Nucleus accumbens (tissue), 56 donors: ENCODE data around the gene CALCR.
"Not testable (repeated sequence)": the region's sequence is repeated elsewhere in the genome, so short reads cannot be mapped to it uniquely, and the experiment has no call there.

Experiments
- DNase-seq, 56 donors: peaks; one replicate each; lab custom pipeline; 2025; lab: John Stamatoyannopoulos, UW

CALCR gene

GRCh38 chr7:93574646-93575554 lies at the start of gene CALCR:
CALCR (minus strand) TSS chr7:93574724; CDS start chr7:93486981, 87,743 bp downstream.
- peak in 4 of 56 donors; percentile 0 to 6 (median 2) for DNase-seq

DNA sequence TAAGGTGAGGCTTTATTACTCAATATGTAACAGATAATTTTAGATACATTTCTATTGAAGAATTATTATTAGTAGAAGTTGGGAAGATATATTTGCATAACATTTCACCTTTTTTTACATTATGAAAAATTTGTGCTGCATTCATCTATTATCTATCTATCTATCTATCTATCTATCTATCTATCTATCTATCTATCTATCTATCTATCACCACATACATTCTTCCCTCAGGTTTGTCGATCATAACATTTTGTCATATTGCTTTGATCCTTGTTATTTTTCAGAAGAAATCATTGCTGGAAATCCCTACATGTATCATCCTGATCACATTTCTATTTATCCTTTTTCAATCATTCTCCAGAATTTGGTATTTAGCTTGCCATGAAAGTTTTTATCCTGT lies 49.3 kb upstream of the CALCR start:
- no peak for DNase-seq

DNA sequence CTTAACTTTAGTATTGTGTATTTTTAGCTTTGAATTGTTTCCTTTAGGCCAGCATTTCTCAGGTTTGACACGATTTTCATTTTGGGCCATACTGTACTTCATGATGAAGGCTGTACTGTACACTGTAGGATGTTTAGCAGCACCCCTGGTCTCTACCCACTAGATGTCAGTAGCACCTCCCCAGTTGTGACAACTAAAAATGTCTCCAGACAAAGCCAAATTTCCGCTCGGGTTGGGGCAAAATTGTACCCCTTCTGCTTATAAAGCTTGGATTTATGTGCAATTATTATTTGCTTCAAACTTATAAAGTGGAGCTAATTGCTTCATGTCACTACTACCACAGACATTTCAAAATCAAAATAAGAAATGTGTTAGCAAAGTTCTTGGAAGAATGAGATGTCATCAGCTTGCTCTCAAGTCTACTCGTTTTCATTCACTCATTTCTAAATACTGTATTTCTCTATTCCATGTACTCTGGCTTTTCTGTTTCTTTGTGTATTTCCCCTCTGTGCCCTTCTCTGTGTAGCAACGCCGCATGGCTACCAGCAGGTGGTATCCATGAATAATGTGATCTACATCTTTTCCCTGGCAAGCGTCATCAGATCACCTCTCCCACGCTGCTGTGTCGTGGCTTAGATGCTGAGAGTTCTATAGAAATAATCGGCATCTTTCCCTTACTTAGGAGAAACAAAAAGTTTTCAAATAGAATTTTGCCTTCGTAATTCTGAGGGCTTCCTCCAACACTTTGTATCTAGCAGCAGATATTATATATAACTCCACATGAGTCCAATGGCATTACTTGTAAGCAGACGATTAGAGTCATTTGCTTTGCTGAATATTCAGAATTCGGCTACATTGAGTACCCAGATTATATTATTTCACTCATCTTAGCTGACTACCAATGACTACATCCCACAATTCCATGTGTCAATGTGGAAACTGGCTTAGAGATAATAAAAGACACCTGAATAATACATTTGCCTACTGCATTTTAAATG lies 47.8 kb upstream of the CALCR start:
- DNase-seq = peak in 5 of 56 donors; percentile 0 to 5 (median 2)

DNA sequence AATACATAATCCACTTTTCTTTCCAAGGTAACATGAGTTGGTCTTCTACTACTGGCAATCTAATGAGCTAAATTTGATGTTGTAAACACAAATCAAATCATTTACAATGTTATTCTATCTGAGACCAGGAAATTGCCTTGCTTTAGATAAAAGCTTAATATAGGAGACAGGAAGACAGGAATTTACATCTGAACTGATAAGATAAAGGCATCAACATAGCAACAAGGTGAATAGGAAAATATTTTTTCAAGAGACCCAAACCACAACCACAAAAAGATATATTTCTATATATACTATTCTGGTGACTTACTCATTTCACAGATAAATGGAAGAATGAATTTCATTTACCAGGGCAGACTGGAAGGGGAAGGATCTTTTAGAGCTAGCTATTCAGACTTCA lies 46.3 kb upstream of the CALCR start:
- no peak for DNase-seq

- DNase-seq = no peak
Measured at GRCh38 chr7:93620057-93620456, 45.5 kb upstream of the CALCR start.

- no peak for DNase-seq
Measured at GRCh38 chr7:93601363-93601762, 26.8 kb upstream of the CALCR start.

GRCh38 chr7:93594250-93594649 lies 19.7 kb upstream of the CALCR start:
- DNase-seq = no peak

DNA sequence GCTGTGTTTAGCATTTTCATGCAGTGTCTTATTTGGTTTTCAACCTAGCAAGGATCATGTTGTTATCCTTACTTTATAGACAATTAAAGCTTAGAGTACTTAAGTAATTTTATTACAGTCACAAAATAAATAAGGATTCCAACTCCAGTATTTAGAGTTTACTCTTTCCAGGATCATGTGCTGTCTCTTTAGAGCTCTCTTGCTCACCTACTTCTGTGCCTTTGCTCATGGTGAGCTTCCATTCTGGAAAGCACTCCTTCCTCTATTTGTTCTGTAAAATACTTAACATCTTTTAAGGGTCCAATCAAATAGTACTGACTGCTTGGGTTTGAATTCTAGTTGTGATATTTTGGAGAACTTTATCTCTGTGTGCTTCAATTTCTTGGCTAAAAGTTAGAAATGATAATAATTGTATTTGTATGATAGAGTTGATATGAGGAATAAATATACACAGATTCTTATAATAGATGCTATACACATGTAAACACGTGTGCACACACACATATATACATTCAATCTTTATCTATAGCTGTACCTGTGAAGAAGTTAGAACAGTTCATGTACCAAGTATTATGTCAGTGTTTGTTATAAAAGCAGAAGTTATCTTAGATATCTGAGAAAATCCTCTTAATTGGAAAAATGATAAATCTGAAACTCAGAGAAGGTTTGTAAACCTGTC lies 18.2 kb upstream of the CALCR start:
- DNase-seq = no peak

GRCh38 chr7:93591224-93592050 lies 16.9 kb upstream of the CALCR start:
- DNase-seq = not testable (repeated sequence)

DNA sequence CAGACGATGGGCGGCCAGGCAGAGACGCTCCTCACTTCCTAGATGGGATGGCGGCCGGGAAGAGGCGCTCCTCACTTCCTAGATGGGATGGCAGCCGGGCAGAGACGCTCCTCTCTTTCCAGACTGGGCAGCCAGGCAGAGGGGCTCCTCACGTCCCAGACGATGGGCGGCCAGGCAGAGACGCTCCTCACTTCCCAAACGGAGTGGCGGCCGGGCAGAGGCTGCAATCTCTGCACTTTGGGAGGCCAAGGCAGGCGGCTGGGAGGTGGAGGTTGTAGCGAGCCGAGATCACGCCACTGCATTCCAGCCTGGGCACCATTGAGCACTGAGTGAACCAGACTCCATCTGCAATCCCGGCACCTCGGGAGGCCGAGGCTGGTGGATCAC lies 11.9 kb upstream of the CALCR start:
- not testable (repeated sequence) for DNase-seq

DNA sequence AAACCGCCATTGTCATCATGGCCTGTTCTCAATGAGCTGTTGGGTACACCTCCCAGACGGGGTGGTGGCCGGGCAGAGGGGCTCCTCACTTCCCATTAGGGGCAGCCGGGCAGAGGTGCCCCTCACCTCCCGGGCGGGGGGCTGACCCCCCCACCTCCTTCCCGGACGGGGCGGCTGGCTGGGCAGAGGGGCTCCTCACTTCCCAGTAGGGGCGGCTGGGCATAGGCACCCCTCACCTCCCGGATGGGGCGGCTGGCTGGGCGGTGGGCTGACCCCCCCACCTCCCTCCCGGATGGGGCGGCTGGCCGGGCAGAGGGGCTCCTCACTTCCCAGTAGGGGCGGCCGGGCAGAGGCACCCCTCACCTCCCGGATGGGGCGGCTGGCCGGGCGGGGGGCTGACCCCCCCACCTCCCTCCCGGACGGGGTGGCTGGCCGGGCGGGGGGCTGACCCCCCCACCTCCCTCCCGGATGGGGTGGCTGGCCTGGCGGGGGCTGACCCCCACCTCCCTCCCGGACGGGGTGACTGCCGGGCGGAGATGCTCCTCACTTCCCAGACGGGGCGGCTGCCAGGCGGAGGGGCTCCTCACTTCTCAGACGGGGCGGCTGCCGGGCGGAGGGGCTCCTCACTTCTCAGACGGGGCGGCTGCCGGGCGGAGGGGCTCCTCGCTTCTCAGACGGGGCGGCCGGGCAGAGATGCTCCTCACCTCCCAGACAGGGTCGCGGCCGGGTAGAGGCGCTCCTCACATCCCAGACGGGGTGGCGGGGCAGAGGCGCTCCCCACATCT lies 11.4 kb upstream of the CALCR start:
- not testable (repeated sequence) for DNase-seq

GRCh38 chr7:93579431-93579830 lies 4.9 kb upstream of the CALCR start:
- no peak for DNase-seq

GRCh38 chr7:93578762-93579161 lies 4.2 kb upstream of the CALCR start:
- DNase-seq = no peak

DNA sequence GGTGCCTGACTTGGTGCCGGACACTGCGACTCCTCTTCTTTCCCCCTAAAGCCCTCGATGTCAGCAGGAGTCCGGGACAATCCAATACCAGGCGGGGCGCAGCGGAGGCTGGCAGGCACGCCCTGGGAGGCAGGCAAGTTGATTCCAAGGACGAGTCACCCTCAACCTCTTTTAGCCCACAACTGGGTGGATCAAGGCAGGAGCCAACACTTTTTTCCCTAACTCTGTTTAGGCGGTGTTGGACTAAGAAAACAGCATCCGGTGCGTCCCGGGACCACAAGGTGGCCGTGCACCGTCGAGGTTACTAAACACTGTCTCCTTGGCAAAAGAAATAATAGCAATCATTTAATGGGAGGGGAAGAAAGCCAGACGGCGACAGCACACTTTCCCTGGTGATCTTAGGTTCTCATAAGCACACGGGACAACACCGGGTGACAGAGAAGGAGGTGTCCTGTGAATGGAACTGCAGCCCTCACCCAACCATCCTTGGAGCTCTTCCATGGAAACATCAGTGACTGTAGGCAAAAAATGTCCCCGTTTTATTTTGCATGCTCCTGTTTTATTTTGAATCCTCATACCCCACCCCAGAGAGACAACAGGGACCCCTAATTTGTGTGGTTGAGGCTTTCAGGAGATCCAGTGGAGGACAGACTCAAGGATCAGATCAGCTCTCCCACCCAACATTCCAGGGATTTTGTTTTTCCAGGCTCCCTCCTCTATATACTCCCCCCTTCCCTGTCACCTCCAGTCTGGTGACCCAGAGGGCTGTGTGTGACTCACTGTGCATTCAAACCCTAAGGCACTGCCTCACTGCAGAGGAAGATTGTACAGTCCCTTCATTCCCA lies 1.3 kb upstream of the CALCR start:
- DNase-seq = no peak

DNA sequence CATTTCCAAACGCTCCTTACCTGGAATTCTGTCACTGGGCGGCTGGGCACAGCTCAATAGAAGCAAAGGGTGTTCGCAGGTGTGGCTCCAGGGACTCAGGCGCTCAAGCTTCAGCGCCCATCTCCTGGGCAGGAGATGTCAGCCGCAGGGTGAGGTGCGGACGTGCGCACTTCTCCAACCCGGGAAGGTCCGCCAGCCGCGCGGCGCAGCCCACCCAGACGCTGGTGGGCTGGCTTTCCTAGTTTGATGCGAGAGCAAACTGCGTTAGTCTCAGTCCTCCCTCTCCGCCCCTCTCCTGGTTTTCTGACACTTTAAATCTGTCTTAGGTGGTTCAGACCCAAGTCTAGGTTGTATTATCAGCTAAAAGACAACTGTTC lies 267 bp downstream of the CALCR start:
- no peak for DNase-seq

DNA sequence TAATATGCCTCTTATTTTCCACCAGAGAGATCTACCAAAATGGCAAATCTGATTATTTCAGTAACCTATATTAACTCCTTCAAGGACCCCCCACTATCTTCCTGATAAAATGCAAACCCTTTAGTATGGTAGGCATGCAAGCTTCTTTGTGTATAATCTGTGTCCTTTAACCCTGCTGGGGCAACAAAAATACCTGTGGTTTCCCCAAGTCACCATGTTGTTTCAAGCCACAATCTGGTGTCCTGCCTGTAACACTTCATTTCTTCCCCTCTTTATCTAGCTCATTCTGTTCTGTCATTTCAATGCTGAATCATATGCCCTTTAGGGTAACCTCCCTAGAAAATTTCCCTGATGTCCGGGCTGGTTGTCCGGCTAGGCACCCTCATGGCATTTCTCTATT lies 5.3 kb downstream of the CALCR start:
- DNase-seq = no peak

DNA sequence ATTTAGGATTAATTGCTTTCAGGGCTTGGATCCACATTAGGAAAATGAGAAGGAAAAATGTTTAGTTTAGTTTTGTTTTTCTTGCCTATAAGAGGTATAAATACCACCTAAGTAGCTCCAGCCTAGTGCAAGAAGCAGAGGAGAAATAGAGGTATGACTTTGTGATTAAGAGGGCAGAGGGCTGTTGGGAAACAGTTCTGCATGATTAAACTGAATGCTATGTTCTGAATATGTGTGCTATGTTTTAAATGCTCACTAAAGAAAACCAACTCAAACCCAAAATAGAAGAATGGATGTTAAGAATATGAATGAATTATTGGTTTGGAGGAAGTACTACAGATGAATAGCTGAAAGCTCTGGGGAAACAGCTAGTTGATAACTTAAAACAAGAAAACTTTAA lies 7.6 kb downstream of the CALCR start:
- no peak for DNase-seq

GRCh38 chr7:93563584-93563983 lies 10.9 kb downstream of the CALCR start:
- no peak for DNase-seq
